Renal pelvis (tissue), 4 donors: Measurements from ENCODE around the gene SLC2A9. TPM values are rescaled to one million over a fixed set of nuclear protein-coding genes. Genes with fewer than 3 reads are reported as not detected.
A peak's percentile ranks its signal among the peaks of the same experiment; 100 is the strongest.

ENCODE experiments used
- DNase-seq: peaks from one replicate; pipeline ENCODE4 v3.0.0-alpha.2; 2013
- polyA plus RNA-seq, 3 donors: library from polyadenylated mRNA; unstranded; fragments of 120-200 nt; gene quantifications; one replicate each; pipeline ENCODE4 v1.2.1, GENCODE V29; 2013; ENCODE audit not compliant: insufficient read length in 3 of 3

The SLC2A9 gene
- polyA plus RNA-seq, 3 donors, result 10.0 to 13.3 (median 10.3) TPM

DNA sequence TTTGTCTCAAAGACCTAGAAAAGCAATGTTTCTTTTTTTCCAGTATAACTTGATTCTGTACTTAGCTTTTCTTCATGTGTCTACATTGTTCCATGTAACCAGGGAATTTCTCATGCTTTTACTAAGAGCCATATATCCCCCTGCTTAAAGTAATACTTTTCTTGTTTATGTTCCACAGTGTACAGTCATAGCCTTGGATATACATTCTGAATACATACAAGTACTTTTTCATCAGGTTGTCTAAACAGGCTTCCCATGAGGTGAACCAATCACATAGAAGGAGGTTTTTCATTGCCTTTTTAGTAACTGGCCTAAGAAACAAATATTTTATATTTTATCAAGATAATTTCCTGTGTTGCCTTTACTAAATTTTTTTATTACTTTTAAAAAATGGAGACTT is 52.8 kb downstream of the SLC2A9 start:
- DNase-seq, result no peak

DNA sequence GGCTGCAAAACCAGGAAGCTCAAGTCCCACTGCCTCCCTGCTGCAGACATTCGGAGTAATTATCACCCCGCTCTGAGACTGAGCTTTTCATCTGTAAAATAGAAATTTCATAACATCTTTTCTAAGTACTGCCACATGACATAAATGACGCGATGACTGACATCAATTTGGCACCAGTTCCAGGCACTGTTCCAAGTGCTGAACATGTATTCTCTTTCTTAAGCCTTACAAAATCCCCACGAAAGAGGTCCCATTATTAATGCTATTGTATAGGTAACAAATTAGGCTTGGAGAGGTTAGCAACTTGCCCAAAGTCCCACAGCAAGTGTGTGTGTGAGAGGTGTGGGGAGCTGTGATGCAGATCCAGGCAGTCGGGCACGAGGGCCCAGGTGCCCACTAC is 56.4 kb downstream of the SLC2A9 start:
- no peak for DNase-seq

DNA sequence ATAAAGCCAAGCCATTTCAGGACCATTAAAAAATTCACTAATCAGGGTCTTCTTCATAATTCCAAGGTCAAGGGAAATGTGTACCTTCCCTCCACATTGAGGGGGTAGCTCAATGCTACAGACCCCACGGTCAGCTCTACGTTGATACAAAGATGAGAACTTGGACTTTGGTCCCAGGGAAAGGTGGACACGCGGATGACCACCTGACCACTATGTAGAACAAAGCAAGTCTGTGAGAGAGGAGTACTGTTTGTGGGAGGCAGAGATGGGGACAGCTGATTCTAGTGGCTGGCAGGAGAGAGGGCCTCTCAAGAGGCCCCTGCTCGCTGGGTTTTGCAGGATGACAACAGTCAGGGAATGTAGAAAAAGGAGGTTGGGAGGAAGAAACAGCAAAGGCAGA is 58.0 kb downstream of the SLC2A9 start:
- no peak for DNase-seq

DNA sequence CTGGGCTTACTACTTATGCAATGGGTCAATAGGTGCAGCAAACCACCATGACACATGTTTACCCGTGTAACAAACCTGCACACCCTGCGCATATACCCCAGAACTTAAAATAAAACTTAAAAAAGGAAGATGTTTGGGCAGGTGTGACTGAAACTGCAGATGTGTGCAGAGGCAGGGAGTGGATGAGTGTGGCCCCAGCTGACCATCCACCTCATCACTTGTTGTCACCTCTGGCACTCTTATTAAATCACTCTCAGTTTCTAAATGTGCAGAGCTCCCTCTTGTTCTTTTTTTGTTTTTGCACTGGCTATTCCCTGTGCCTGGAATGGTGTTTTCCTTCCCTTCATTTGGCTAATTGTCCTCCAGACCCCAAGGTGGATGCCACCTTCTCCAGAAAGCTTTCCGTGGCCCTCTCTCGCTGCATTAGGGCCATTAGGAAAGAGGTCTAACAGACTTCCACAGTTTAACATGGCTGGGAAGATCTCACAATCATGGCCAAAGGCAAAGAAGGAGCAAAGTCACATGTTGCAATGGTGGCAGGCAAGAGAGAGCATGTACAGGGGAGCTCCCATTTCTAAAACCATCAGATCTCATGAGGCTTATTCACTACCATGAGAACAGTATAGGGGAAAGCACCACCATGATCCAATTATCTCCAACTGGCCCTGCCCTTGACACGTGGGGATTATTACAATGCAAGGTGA is 58.5 kb downstream of the SLC2A9 start:
- no peak for DNase-seq

DNA sequence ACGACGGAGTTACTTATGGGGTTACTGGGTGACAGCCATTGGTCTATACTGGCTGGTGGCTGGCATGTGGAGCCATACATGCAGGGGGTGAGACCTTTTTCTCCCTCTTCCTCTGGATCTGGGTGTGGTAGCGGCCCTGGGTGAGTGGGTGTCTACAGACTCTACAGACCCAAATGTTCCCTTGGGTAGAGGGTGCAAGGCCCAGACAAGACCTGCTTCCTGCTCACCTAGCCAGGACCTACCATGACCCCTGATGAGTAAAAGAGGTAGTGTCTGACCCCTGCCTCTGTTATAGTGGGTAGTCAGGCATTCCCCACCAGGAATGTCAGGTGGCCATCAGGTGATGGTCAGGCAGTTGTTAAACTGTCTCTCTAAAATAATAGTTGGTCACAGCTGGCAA is 66.8 kb downstream of the SLC2A9 start:
- DNase-seq, result no peak

DNA sequence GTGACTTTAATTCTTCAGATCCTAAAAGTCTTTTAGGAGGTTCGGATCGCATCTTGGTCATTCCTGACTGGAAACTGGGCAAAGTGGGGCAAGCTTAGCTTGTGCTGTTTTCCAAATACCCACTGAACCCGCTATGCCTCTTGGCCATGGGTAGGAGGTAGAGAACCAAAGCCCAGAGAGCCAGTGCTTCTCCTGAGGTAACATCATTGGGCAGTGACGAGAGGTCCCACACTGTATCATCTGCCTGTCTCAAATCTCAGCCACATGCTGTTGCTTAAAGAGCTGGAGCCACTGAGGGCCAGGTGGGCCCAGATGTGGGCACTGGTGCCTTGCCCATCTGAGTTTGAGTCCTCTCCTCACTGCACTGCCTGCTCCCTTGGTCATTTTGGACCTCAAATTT is 68.2 kb downstream of the SLC2A9 start:
- DNase-seq, result no peak

DNA sequence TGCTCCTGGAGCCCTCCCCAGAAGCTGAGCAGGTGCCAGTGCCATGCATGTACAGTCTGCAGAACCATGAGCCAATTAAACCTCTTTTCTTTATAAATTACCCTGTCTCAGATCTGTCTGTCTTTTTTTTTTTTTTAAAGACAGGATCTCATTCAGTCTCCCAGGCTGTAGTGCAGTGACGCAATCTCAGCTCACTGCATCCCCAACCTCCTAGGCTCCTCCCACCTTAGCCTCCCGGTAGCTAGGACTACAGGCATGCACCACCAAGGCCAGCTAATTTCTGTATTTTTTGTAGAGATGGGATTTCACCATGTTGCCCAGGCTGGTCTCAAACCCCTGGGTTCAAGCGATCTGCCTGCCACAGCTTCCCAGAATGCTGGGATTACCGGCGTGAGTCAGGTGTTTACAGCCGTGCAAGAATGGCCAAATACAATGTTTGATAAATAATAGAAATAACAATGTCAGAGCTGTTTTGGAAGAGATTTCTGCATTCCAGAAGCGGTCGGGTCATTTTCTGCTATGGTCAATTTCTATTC is 68.8 kb downstream of the SLC2A9 start:
- DNase-seq, result no peak

DNA sequence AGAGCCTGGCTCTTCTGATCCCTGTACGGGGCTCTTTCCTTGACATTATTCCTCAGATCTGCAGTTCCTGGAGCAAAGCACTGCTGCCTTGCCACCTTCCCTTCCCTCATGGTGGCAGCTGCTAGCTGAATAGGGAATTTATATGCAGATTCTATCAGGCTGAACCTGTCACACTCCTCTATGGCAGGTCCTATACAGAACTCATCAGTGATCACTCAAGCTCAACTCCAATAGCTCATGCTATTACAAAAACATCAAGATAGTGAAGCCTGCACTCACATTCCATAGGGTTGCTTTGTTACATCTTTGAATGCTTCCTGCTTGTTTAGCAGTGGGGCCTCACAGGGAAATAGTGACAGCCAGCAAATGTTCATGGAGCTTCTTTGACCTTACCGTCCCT is 71.7 kb downstream of the SLC2A9 start:
- DNase-seq, result peak; percentile 11

DNA sequence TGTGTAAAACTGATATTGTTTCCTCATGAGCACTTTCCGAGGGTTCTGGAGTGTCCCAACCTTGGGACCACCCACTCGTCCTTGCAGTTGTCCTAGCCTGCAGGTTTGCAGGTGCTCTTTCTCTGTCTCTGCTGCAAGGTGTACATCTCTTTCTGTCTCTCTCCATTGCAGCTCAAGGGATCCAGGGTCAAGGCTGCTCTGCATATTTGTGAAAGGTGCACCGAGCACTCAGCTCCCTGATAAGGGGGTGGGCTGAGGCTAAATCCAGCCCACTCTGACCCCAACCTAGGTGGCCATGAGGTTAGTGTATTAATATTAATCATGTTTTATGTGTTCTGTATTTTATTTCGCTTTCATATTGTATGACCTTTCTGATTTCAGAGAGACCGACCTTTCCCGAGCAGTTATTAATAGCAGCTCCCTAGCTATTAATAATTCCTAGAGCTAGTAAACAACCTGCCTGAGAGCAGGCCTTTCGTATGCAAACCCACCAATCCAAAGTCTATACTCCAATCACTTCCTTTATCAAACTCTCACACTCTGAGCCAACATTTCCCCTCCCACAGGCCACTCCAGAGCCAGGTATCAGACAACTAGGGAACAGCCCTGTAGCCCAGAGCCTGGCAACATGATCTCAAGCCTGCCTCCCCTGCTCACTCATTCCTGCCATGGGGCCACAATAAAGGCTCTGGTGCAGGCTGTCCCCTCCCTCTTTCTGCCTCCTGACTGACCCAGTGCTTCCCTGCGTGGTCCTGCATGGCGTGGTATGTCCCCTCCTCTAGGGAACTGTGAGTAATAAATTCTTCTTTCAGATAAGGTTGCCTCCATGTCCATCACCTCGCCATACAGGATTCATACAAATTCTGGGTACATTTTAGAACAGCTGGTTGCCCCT is 73.9 kb downstream of the SLC2A9 start:
- DNase-seq, result no peak

DNA sequence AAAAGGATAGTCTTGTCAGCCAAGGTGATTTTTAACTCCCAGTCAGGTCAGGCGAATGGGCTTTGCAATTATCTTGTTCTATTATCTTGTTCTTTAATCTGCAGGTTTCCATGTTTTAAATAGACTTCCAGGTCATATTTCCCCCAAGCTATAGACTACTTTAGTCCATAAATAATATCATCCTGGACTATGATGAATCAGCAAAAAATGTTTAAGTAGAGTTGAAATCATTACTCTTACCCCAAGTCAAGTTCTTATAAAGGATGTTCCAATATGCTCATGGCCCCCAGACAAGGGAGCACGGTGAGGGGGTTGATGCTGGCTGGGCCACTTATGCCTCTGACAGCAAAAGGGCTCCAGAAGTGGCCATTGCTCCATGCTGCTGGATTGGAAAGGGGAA is 75.1 kb downstream of the SLC2A9 start:
- no peak for DNase-seq

DNA sequence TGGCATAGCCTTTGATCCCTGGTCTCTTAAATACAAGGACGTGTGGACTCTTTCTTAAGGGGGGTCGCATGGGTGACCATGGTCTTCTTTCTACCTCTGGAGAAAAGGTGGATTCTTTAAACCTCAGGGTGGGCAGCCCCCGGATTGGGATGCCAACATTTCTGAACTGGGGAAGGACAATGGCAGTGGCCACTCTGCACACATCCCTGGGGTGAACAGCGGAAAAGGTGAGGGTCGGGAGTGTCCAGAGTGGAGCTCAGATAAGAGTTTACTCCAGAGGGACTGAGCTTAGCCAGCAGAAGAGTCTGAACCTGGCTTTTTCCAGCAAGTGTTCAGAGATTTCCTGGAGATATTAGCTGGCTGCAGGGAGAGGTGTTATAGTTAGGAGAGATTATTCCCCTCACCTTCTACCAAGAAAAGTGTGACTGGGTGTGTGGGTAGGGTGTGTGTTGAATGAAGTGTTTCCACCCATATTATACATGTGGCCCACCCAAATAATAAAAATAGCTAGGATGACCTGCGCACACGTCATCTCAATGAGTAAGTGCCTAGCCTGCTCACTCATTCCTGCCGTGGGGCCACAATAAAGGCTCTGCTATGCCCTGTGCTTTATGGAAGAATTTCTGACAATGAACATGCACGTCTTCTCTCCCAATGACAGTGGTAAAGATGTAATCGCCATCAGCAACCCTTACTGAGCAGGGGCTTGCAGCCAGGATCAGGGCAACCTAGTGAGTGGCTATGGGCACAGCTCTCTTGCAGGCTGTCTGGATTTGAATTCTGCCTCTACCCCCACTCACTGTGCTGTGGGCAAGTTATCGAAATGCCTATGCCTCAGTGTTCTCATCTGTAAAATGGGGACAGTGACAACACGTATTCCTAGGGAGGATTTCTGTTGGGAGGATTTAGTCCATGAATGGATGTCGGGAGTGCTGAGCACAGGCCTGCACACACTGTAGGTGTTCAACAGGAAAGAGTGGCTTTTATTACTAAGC is 76.6 kb downstream of the SLC2A9 start:
- DNase-seq, result no peak

DNA sequence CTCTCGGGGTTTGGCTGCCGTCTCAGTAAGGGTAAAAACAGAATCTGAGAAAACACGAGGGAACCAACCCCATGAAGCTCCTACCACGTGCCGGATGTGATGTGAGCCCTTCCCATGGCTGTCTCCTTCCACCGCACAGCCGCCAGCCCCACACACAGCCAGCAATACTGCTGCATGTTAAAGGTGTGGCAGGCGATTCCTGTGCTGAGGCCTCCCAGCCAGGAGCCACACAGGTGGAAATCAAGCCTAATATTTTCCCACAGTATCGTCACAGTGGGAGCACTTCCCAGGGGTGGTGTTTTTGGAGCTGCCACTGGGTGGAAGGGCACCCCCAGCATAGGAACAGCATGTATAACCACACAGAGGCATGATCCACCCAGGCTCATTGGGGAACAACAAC is 77.5 kb downstream of the SLC2A9 start:
- DNase-seq, result no peak

DNA sequence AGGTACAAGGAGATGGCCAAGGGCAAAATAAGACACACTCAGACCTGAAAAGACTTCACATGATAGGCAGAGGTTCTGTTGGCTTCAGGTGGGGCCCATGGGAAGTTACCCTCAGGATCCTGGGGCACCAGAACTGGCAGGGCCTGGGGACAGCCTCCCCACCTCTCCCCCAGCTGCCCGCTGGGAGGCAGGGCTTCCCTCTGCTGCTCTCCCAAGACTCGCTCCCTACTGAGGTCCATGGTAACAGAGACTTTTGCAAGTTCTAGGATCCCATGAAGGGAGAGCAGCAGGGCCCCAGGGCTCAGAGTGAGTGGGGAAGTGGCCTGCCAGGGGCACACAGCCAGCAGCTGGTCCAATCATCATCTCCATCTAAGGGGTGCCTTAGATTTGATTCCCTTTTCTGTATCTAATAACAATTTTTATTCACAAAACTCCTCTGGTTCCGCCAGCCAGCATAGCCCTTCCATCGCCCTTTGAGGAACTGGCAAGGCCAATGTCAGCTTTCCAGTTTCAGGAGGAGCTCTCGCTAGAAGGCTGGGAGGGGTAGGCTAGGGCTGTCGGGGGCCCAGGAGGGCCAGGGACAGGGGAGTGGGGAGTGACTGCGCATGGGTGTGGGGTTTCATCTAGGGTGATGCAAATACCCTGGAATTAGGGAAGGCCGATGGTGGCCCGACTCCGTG is 78.2 kb downstream of the SLC2A9 start:
- no peak for DNase-seq

DNA sequence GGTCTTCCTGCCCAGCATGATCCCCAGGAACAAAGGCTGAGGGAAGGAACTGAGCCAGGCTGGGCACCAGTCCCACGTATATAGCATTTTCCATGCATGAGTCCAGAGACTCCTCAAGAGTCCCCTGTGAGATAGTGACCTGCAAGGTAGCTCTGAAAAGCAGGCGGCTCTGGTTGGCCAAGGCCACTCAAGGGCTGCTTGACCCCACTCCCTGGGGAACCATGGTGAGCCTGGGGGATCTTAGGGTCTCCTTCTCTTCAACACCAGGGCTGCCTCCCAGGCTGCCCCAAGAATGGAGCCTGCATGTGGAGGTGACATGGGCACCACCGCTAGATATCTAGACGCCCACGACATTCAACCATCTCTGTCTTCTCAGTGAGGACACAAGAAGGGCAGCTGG is 79.2 kb downstream of the SLC2A9 start:
- no peak for DNase-seq

DNA sequence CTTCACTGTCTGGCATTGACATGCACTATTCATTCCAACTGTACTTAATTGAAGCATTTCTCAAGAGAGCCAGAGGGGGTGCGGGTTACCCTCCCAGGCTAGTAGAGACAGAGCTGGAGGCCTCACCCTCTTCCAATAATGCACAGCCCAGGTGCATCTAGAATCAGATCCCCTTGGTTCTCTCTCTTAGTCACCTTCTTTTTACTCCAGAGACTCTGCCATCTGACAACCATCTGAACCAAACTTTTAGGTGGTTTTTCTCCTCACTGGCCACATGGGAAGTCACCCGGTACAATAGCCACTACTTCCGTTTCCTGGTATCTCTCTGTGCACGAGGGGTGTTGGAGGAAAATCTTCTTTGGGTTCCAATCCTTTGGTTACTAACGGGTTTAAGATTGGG is 81.3 kb downstream of the SLC2A9 start:
- no peak for DNase-seq

DNA sequence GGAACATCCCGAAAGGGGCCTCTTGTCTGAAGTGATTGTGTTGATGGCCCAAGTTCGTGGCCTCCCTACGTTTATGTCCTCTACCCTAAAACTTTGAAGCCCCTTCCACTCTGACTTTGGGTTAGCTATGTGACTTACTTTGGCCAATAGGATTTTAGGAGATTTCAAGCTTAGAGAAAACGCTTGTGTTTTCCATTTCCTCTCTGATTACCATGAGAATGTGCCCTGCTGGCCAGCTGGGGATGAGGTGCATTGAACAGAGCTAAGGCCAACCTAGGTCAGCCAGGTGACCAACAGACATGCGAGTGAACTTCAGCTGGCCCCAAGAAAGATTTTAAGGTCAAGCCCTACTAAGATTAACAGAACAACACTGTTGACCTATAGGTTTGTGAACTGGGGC is 82.4 kb downstream of the SLC2A9 start:
- no peak for DNase-seq

DNA sequence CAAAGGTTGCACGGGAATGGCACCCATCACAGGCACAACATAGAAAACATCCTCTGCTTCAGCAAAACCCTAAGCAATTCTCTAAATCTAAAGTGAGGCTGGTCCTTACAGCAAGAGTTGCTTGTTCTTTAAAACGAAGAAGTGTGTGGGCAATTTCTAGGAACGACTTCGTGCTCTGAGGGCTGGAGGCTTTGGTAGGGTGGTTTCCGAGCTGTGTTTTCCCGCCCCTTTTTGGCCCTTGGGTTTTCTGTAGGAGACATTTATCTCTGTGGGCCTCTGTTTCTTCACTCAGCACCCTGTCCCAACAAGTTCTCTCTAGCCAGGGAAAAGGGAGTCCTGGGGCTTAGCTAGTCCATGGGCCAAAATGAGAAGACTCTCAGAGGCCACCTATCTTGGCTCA is 84.2 kb downstream of the SLC2A9 start:
- no peak for DNase-seq

DNA sequence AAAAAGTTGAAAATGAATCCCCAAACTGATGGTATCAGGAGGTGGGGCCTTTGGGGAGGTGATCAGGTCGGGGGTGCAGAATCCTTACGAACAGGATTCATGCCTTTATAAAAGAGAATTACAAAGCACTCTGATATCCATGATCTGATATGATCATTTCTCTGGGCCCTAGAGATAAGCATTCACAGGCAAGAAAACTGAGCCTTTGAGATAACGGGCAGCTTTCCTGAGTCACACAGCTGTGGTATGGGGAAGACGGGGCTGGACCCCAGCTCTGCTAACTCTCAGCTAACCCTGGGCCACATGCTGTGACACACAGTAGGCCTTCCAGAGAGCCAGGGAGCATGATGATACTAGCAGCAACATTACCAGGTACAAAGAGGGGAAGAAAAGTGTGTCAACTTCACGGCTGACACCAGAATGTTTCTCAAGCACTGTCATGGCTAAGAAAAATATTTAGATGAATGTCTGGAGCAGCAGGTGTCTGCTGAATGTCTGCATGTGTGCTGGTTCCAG is 85.1 kb downstream of the SLC2A9 start:
- DNase-seq, result no peak

DNA sequence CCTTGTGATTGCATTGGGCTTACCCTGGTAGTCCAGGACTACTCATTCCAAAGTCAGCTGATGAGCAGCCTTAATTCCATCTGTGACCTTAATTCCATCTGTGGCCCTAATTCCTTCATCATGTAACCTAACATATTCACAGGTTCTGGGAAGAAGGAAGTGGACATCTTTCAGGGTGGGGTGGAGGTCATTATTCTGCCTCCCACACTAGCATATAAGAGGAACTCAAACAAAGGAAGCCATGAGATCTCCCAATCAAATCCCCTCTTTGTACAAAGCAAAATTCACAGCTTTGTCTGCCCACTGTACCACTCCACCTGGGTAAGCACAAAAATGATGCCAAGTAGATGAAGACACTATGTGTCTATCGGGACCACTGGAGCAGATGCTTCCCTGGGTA is 87.3 kb downstream of the SLC2A9 start:
- no peak for DNase-seq

DNA sequence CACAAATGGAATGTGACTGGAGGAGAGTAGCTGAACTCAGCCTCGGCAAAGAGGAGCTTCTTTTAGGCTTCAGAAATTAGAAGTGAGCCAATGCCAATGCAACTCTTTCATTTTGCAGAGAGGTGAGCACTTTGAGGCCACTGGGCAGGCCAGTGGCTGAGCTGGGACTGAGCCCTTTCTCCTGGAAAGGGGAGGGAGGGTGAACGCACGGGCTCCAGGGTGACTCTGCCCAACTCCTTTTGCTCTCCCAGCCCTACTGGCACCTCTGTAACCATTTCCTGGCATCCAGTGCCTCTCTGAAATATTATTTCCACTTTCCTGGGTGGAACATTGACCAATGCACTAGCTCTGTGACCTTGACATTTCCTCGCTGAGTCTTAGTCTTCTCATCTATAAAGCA is 88.1 kb downstream of the SLC2A9 start:
- no peak for DNase-seq

DNA sequence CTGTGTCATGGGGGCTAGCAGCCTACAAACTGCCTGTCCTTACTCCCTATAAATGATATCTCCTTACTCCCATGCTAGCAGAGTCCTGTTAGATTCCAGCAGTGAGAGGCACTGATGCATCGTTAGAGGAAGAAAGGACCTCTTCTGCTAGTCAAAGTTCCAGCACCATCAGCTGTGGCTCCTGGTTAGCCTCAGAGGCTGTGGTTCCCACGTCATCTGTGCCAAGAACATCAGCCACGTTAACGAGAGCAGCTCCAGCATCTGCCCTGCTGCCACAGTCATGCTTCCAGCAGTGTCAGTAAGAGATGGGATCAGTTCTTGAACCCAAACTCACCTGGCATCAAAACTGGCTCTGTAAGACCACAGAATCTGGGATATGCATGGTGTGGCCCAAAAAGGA is 88.5 kb downstream of the SLC2A9 start:
- DNase-seq, result no peak
